ENCODE data around the gene IPO11.

DNA sequence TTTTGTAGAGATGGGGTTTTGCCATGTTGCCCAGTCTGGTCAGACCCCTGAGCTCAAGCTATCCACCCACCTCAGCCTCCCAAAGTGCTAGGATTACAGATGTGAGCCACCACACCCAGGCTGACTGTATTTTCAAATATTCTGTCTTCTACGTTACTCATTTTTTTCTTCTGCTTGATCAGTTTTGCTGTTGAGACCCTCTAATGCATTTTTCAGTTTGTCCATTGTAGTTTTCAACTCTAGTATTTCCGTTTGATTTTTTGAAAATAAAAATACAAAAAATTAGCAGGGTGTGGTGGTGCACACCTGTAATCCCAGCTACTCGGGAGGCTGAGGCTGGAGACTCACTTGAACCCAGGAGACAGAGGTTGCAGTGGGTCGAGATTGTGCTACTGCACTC, 155.6 kb downstream of the IPO11 start:
- TF ChIP-seq EZH2 (IDR thresholded peaks at IDR 0.05; ENCODE audit: low read depth): no peak
- TF ChIP-seq, protein P1, sequence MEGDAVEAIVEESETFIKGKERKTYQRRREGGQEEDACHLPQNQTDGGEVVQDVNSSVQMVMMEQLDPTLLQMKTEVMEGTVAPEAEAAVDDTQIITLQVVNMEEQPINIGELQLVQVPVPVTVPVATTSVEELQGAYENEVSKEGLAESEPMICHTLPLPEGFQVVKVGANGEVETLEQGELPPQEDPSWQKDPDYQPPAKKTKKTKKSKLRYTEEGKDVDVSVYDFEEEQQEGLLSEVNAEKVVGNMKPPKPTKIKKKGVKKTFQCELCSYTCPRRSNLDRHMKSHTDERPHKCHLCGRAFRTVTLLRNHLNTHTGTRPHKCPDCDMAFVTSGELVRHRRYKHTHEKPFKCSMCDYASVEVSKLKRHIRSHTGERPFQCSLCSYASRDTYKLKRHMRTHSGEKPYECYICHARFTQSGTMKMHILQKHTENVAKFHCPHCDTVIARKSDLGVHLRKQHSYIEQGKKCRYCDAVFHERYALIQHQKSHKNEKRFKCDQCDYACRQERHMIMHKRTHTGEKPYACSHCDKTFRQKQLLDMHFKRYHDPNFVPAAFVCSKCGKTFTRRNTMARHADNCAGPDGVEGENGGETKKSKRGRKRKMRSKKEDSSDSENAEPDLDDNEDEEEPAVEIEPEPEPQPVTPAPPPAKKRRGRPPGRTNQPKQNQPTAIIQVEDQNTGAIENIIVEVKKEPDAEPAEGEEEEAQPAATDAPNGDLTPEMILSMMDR (conservative IDR thresholded peaks at IDR 0.05): no peak
